Fibroblast of peridontal ligament (primary cell): ENCODE measurements around the gene EHD2.
"Not testable (repeated sequence)": the region's sequence is repeated elsewhere in the genome, so short reads cannot be mapped to it uniquely, and the experiment has no call there.

Experiments used
- DNase-seq: peaks from one replicate; pipeline ENCODE4 v3.0.0-alpha.2; 2010; ENCODE audit errors: extremely low read depth

EHD2 gene

GRCh38 chr19:47714855-47715254 is 1.6 kb downstream of the EHD2 start:
- DNase-seq: not testable (repeated sequence)

GRCh38 chr19:47716270-47716937 is 3.2 kb downstream of the EHD2 start:
- no peak for DNase-seq

DNA sequence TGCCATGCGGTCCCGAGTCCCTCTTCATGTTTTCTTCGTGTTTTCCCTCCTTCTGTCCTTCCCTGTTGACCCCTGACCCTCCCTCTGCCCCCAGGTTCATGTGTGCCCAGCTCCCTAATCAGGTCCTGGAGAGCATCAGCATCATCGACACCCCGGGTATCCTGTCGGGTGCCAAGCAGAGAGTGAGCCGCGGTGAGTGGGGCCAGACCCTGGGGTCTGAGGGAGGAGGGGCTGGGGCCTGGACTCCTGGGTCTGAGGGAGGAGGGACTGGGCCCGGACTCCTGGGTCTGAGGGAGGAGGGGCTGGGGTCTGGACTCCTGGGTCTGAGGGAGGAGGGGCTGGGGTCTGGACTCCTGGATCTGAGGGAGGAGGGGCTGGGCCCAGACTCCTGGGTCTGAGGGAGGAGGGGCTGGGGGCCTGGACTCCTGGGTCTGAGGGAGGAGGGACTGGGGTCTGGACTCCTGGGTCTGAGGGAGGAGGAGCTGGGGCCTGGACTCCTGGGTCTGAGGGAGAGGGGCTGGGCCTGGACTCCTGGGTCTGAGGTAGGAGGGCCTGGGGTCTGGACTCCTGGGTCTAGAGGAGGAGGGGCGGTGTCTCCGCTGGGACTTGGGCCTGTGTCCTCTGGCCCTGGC is 5.3 kb downstream of the EHD2 start:
- DNase-seq: not testable (repeated sequence)

DNA sequence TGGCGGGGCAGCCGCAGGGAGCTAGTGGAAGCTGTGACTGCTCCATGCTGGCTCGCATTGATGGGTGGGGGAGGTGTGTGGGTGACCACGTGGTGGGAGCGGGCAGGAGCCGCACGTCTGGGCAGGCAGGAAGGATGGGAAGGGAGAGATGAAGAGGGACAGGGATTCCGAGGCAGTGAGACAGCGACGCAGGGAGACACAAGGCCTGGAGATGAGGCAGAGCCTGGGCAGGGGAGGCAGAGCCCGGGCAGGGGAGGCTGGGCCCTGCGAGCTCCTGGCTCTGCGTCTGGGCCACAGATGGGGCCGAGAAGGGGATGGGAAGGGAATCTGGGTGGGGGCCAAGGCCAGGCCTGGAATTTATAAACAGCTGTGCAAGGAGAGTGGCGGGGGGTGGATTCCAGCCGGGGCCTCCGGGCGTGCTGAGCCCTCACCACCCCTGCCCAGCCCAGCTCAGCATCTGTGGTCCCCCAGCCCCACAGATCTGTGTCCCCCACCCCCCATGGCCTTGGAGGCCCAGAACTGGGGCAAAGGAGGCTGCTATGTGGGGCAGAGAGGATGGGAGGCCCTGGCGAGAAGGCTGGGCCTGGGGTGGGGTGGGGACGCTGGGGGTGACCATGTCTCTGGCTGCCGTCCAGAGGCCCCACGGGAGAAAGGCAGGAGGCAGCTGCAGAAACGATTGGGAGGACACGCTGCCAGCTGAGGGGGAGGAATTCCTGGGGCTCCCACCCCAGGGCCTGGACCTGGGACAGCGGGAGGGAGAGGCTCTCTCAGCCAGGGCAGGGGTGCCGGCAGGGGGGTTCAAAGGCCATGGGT is 6.0 kb downstream of the EHD2 start:
- peak; percentile 98 for DNase-seq

DNA sequence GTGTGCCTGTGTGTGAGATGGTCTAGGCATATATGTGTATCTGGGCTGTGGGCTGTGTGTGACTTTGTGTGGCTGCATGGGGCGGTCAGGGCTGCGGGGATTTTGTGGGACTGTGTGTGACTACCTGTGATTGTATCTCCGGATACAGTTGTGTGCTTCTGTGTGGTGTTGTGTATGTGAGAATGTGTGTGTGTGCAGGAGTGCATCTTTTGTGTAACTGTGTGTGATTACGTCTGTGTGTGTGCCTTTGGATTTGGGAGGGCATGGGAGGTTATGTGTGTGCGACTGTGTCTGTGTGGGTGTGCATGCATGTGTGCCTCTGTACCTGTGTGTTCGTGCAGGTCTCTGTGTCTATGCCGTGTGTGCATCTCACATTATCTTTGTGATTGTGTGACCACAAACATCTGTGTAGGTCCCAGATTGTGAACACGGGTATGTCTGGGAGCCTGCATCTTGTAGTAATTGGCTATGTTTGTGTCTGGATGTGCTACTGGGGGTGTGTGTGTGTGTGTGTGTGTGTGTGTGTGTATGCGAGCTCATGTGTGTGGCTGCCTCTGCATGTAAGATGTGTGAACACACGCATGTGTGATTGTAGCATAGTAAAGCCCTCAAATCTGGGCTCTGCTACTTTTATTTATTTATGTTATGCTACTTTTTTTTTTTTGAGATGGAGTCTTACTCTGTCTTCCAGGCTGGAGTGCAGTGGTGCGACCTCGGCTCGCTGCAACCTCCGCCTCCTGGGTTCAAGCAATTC is 7.6 kb downstream of the EHD2 start:
- peak; percentile 46 for DNase-seq

- peak; percentile 85 for DNase-seq
Measured at GRCh38 chr19:47723581-47723940, 10.3 kb downstream of the EHD2 start.

- DNase-seq: no peak
Measured at GRCh38 chr19:47725759-47726401, 12.7 kb downstream of the EHD2 start.

DNA sequence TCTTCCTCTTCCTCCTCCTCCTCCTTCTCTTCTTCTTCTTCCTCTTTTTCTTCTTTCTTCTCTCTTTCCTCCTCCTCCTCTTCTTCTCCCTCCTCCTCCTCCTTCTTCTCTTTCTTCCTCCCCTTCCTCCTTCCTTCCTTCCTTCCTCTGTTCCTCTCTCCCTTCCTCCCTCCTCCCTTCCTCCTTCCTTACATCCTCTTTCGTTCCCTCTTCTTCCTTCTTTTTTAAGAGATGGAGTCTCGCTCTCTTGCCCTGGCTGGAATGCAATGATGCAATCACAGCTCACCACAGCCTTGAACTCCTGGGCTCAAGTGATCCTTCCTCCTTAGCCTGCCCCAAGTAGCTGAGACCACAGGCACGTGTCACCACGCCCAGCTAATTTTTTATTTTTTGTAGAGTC is 13.2 kb downstream of the EHD2 start:
- DNase-seq: peak; percentile 77

DNA sequence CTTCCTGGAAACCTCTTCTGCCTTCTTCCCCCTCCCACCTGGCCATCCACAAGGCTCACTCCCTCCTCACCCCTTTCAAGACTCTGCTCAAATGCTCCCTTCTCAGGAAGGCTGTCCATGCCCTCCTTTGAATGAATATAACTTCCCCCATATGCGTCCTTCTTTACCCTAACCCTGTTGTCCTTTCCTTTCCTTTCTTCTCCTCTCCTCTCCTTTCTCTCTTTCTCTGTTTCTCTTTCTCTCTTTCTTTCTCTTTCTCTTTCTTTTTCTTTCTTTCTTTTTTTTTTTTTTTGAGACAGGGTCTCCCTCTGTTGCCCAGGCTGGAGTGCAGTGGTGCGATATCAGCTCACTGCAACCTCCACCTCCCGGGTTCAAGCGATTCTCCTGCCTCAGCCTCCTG is 15.1 kb downstream of the EHD2 start:
- DNase-seq: not testable (repeated sequence)

- peak; percentile 46 for DNase-seq
Measured at GRCh38 chr19:47729468-47729798, 16.2 kb downstream of the EHD2 start.

GRCh38 chr19:47729799-47730520 is 16.7 kb downstream of the EHD2 start:
- no peak for DNase-seq

- DNase-seq: no peak
Measured at GRCh38 chr19:47730521-47730889, 17.3 kb downstream of the EHD2 start.

- DNase-seq: no peak
Measured at GRCh38 chr19:47730910-47731309, 17.7 kb downstream of the EHD2 start.

GRCh38 chr19:47735131-47735530 is 21.9 kb downstream of the EHD2 start:
- DNase-seq: no peak

DNA sequence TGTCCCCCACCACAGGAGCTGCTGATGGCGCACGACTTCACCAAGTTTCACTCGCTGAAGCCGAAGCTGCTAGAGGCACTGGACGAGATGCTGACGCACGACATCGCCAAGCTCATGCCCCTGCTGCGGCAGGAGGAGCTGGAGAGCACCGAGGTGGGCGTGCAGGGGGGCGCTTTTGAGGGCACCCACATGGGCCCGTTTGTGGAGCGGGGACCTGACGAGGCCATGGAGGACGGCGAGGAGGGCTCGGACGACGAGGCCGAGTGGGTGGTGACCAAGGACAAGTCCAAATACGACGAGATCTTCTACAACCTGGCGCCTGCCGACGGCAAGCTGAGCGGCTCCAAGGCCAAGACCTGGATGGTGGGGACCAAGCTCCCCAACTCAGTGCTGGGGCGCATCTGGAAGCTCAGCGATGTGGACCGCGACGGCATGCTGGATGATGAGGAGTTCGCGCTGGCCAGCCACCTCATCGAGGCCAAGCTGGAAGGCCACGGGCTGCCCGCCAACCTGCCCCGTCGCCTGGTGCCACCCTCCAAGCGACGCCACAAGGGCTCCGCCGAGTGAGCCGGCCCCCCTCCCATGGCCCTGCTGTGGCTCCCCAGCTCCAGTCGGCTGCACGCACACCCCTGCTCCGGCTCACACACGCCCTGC is 27.8 kb downstream of the EHD2 start:
- DNase-seq: no peak

GRCh38 chr19:47741544-47742140 is 28.4 kb downstream of the EHD2 start:
- no peak for DNase-seq

DNA sequence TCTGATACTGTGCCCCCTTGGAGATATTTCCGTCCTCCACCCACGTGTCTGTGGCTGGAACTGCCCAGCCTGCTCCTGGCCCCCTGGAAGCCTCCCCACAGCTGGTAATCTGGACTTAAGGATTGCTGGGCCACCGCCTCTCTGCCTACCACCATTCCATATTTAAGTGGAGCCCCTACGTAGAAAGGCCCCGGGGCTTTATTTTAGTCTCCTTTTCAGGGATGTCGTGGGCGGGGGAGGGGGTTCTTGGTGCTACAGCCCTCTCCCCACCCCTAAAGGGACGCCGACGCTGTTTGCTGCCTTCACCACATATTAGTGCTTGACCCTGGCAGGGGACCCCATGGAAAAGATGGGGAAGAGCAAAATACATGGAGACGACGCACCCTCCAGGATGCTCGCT is 29.4 kb downstream of the EHD2 start:
- DNase-seq: peak; percentile 35

DNA sequence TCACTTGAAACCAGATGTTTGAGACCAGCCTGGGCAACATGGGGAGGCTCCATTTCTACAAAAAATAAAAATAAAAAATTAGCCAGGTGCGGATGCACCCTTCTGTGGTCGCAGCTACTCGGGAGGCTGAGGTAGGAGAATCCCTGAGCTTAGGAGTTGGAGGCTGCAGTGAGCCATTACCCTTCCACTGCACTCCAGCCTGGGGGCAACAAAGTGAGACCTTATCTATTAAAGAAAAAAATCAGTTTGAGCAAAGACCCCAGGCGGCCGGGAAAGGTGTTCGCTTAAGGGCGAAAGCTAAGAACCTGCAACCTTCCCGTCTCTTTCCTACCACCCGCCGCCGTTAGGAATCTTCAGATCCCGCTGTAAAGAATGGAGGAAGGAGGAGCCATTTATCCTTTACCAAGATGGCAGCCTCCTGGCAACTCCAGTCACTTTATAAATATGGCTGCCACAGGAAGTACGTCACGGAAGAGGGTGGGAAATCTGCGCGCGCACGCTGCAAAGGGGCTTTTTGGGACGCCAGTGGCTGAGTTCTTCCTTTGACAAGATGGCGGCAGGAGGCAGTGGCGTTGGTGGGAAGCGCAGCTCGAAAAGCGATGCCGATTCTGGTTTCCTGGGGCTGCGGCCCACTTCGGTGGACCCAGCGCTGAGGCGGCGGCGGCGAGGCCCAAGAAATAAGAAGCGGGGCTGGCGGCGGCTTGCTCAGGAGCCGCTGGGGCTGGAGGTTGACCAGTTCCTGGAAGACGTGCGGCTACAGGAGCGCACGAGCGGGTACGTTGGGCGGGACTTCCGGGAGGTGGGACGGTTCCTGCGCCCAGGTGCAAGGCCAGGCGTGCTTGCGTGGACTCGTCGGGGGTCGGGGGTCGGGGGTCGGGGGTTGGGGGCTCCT is 32.0 kb downstream of the EHD2 start, which contains the start of gene NOP53:
Gene NOP53 (plus strand): TSS at position 537 of the 892 bp plus-strand sequence. CDS start 14 bp downstream, at position 551.
- peak; percentile 98 for DNase-seq

DNA sequence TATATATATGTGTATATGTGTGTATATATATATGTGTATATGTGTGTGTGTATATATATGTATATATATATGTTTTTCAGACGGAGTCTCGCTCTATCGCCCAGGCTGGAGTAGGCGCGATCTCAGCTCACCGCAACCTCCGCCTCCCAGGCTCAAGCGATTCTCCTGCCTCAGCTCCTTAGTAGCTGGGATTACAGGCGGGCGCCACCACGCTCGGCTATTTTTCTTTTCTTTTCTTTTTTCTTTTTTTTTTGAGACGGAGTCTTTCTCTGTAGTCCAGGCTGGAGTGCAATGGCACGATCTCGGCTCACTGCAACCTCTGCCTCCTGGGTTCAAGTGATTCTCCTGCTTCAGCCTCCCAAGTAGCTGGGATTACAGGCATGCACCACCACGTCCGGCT is 32.9 kb downstream of the EHD2 start:
- not testable (repeated sequence) for DNase-seq
